GM19372 (cell line): ENCODE measurements around the gene GSAP.
A peak's percentile ranks its signal among the peaks of the same experiment; 100 is the strongest.

ENCODE experiments used
- ATAC-seq: cut with Tn5 transposase; IDR thresholded peaks from one replicate; pipeline ENCODE4 v1.9.1; 2021; ENCODE audit warnings: mild to moderate bottlenecking, low read depth, moderate library complexity; ENCODE audit not compliant: unreplicated experiment

The GSAP gene

DNA sequence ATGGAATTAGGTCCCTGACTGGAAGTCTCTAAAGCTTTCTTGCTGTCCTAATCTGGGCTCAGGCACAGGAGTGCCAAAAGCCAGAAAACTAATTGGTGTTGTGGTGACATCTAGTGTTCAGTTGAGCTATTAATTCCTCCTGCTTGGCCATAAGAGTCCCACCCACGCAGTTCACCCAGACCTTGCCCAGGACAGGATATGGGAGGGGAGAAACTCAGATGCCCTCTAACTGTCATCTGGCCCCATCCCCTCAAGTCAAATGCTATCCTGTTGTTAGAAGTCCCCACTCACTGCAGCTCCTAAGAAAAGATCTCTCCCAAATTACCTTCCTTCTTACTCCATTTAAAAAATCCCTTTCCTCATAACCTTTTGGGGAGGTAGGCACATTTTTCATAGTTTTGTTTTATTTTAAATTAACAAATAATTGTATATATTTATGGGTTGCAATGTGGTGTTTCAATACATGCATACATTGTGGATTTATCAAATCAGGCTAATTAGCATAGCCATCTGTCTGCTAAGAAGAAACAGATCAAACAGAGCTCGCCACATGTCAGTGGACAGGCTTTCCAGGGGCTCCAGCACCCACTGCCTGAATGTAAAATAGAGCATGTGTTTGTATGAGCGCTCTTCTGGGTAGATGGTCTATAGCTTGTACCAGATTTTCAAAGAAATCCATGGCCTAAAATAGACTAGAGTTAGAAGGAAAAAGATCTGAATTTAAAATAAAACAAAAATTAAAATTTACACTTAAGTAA, 84.0 kb downstream of the GSAP start:
- peak; percentile 66 for ATAC-seq

DNA sequence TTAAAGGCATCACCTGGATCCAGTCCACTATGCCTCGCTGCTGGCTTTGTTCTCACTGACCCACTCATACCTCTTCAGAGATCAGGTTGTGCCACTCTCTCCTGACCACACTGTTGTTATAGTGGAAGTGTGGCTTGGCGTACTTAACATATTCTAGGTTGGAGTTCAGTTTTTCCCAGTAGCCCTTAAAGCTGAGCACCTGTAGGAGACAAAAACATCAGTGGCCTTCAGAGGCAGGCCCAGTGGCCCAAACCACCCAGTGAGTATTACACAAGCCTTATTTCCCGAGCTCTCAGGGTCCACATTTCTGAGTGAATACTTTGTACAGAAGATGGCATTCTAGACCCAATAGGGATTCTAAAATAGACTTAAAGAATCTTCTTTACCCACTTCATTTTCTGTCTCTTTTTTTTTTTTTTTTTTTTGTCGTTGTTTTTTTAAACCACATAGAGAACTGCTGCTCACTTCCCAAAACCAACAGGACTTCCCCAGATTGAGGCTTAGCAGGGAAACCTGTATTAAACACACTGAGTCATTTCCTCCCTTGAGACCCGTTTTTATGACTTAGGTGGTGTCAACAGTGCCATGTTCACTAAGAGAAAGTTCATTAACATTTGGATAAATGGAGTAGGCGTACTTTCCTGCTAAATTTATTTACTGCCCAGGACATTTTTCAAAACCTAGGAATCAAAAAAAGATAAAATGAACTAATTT, 85.8 kb downstream of the GSAP start:
- peak; percentile 47 for ATAC-seq

DNA sequence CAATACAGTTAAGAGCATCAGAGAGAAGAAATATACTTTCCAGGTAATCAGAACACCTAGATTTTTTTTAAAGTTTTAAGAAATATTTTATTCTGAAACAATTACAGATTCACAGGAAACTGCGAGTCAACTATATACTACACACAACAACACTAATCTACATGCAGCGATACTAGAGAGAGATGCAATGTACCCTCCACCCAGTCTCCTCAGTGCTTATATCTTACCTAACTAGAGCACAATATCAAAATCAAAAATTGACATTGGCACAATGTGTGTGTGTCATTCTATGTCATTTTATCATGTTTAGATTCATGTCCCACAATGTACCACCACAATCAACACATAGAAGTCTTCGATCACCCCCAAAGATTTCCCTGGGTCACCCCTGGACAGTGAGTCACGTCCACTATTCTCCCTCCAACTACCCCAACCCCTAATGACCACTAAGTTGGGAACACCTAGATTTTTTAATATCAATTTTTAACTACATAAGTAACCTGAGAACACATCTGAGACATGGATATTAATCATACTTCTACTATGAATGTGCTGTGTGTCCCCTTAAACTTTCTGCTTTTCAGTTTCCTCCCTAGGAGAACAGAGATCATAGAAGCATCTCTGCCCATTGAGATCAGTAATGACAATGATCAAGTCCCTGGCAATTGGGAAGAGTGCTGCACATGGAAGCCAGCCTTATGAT, 86.5 kb downstream of the GSAP start:
- ATAC-seq = peak; percentile 5

- ATAC-seq = no peak
These were observed 87.5 kb downstream of the GSAP start for GRCh38 chr7:77328669-77329068.

DNA sequence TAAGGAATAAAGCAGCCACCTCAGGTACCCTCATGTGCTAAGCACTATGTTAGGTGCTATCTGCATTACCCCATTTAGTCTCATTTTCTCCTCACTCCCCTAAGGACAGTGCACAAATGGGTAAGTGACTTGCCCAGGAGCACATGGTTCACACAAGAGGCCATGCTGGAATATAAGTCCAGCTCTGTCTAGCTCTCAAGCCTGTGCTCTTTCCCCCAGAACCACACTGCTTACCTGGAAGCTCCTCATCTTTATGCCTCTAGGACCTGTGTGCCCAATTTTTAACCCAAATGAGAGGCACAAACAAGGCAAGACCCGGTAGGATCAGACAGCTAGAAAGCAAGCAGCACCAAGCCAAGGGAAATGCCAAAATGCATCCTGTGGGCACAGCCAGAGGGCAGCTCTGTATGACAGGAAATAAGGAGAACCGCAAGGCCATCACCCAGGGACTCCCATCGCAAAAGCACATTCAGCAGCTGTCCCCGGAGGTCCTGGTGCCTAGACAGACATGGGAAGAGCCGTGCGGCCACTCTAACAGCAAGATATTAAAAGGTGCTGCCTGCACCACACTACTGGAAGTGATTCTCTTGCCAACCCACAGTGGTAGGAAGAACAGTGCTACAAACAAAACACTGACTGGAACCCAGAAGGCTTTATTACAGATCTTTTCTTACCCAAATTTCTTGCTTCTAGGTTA, 88.1 kb downstream of the GSAP start:
- ATAC-seq = no peak

- no peak for ATAC-seq
These were observed 88.8 kb downstream of the GSAP start for GRCh38 chr7:77327067-77327931.

- ATAC-seq = no peak
These were observed 90.0 kb downstream of the GSAP start for GRCh38 chr7:77326131-77326530.

DNA sequence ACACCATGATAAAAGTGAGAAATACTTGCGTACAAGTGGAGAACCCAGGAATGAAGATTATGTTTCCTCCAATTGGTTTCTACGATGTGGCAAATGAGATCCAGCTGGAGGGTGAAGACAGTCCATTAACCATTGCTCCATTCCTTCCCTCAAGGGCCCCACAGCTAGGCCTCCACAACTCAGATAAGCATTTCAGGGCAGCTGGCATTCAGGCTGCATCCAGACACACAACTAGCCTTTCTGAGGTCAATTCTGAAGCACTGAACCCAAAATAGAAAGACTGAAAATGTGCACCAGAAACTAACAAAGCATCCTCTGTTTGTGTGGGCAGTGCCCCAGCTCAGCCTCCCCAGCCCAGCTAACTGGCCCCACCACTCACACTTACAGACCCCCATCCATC, 94.8 kb downstream of the GSAP start:
- ATAC-seq = no peak

GRCh38 chr7:77320714-77321113, 95.4 kb downstream of the GSAP start:
- ATAC-seq = no peak

DNA sequence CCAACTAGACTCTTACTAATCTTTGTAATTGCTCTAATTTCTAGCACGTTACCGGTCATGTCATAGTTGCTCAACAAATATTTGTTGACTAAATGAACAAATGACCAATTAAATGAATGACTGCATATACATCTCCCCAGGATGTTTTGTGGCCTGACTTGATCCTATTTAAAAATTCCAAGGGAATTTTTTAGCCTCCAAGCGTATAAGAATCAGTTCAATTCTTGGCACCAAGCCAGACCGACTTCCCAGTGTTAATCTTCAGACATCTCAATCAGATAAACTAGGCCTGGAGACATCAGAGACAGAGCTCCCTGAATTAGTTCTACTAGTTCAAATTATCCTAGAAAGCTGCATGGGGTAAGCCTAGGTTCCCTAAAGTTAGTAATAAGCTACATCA, 96.0 kb downstream of the GSAP start:
- ATAC-seq = no peak

- ATAC-seq = no peak
These were observed 98.1 kb downstream of the GSAP start for GRCh38 chr7:77318019-77318418.

GRCh38 chr7:77316219-77316978, 99.8 kb downstream of the GSAP start:
- no peak for ATAC-seq

DNA sequence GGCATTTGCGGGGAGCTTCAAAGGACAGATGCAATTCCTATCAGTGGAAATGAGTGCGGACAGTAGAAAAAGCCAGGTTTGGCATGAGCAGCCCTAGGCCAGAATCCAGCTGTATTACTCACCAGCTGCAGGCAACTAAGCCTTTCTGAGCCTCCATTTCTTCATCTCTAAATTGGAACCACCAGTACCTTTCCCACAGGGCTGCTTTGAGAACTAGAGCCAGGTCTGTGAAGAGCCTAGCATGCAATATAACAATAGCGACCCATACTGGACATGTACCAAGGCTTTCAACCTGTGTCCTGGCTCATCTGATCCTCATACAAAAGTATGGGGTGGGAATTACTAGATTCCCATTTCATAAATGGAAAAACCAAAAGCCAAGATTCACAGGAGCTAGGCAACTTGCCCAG, 101.0 kb downstream of the GSAP start:
- ATAC-seq = no peak

DNA sequence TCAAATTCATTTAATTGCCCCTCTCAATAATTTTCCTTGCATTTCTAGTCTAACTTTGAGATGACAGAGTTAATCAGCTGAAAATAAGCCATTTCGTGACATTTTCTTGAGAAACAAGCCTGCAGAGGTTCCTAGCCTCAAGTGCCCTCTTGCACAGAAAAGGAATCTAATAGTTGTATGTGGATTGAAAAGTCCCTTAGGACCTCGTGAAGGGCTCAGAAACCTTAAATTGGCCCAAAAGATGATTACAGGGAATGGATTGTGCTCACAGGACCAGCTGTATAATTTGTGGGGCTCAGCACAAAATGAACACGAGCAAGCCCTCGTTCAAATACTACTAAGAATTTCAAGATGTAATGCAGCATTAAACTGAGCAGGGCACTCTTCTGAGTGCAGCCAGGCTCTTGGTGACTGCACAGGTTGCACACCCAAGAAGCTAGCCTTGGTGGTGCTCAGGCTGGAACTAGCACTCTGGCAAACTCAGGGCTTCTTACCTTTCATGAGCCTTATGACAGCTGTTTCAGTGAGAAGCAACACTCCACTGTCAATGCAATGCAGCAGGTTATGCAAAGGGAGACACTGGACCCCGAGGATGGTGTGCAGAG, 102.2 kb downstream of the GSAP start:
- no peak for ATAC-seq

- ATAC-seq = no peak
These were observed 103.1 kb downstream of the GSAP start for GRCh38 chr7:77313085-77313484.

DNA sequence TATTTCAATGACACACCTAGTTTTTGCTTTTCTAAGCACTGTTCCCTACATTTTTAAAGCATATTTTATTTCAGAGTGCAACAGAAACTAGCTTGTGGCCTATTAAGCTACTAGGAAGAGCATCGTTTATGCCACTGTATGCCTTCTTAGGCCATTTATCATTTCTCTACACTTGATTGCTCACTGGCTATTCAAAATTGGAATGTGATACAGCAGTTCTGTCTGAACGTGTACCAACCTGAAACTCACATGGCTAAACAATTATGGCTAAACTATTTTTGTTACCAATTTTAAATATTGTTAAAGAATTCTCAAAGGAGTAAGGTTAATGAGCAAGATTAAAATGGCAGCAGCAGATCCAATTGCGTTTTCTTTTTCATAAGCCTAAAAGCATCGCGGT, 105.2 kb downstream of the GSAP start:
- ATAC-seq = no peak

GRCh38 chr7:77309714-77310220, 106.4 kb downstream of the GSAP start:
- ATAC-seq = no peak

GRCh38 chr7:77308792-77309191, 107.4 kb downstream of the GSAP start:
- ATAC-seq = no peak
